ENCODE data around the gene PHACTR1.

GRCh38 chr6:13183415-13184088 lies 467.0 kb downstream of the PHACTR1 start:
- TF ChIP-seq POLR2A (IDR thresholded peaks at IDR 0.05; ENCODE audit: low read depth, low read length) (no peak), MAFK (IDR thresholded peaks at IDR 0.05; ENCODE audit: low read depth, low read length) (no peak), FOS (IDR thresholded peaks at IDR 0.05; ENCODE audit: low read depth, low read length) (no peak), MAZ (IDR thresholded peaks at IDR 0.05; ENCODE audit: borderline replicate concordance, low read depth, low read length) (no peak), SMC3 (IDR thresholded peaks at IDR 0.05; ENCODE audit: low read depth, low read length) (no peak), MXI1 (IDR thresholded peaks at IDR 0.05; ENCODE audit: borderline replicate concordance, low read depth, low read length) (no peak), RAD21 (IDR thresholded peaks at IDR 0.05; ENCODE audit: low read length) (no peak), BHLHE40 (IDR thresholded peaks at IDR 0.05; ENCODE audit: low read depth, low read length) (no peak)
- TF ChIP-seq, protein P1, sequence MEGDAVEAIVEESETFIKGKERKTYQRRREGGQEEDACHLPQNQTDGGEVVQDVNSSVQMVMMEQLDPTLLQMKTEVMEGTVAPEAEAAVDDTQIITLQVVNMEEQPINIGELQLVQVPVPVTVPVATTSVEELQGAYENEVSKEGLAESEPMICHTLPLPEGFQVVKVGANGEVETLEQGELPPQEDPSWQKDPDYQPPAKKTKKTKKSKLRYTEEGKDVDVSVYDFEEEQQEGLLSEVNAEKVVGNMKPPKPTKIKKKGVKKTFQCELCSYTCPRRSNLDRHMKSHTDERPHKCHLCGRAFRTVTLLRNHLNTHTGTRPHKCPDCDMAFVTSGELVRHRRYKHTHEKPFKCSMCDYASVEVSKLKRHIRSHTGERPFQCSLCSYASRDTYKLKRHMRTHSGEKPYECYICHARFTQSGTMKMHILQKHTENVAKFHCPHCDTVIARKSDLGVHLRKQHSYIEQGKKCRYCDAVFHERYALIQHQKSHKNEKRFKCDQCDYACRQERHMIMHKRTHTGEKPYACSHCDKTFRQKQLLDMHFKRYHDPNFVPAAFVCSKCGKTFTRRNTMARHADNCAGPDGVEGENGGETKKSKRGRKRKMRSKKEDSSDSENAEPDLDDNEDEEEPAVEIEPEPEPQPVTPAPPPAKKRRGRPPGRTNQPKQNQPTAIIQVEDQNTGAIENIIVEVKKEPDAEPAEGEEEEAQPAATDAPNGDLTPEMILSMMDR (conservative IDR thresholded peaks at IDR 0.05; ENCODE audit: low read depth, low read length), result no peak
